IPS-18a (cell line): Measurements from ENCODE around the gene PPARGC1A.

ENCODE experiments used
- H3K27ac ChIP-seq: one replicate; pipeline ENCODE4 v1.5.1; 2013; ENCODE audit warnings: low read length
- H3K27me3 ChIP-seq: one replicate; pipeline ENCODE4 v1.6.1; 2013; ENCODE audit warnings: mild to moderate bottlenecking, low read length; ENCODE audit not compliant: control insufficient read depth, insufficient read depth
- H3K36me3 ChIP-seq: one replicate; pipeline ENCODE4 v1.6.1; 2013; ENCODE audit warnings: low read depth, low read length; ENCODE audit not compliant: control insufficient read depth
- H3K4me1 ChIP-seq: one replicate; pipeline ENCODE4 v1.6.1; 2013; ENCODE audit warnings: low read depth, low read length; ENCODE audit not compliant: control insufficient read depth
- H3K4me3 ChIP-seq: one replicate; pipeline ENCODE4 v1.5.1; 2013; ENCODE audit warnings: low read length
- H3K9ac ChIP-seq: one replicate; pipeline ENCODE4 v1.6.1; 2013; ENCODE audit warnings: mild to moderate bottlenecking, low read length, moderate library complexity
- H3K9me3 ChIP-seq: one replicate; pipeline ENCODE4 v1.6.1; 2013; ENCODE audit warnings: low read depth, low read length; ENCODE audit not compliant: control insufficient read depth

The PPARGC1A gene

GRCh38 chr4:23762551-23762950, 127.3 kb downstream of the PPARGC1A start:
- Histone ChIP-seq H3K27ac (no peak overlapping the region), H3K9ac (no peak overlapping the region), H3K4me1 (no peaks in the 10 kb centered on the region), H3K9me3 (no peaks in the 10 kb centered on the region), H3K27me3 (no peaks in the 10 kb centered on the region), H3K36me3 (no peaks in the 10 kb centered on the region), H3K4me3 (no peak overlapping the region)

GRCh38 chr4:23759066-23759465, 130.8 kb downstream of the PPARGC1A start:
- H3K4me3 ChIP-seq: no peak overlapping the region
- no peaks in the 10 kb centered on the region for H3K36me3 ChIP-seq
- no peaks in the 10 kb centered on the region for H3K27me3 ChIP-seq

DNA sequence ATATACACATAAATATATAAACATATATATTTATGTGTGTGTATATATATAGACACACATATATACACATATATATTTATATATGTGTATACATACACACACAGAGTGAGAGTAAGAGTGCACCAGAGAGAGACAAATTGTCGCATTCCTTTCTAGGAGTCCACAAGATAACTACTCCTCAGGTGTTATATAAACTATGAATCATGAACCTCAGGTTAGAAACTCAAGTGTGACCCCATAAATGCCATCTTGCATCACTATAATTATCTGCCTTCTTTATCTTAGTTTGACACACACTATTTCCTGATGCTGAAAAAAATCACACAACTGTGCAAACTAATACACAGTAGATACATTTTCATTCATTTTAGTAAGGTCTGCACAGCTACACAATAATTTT, 135.2 kb downstream of the PPARGC1A start:
- no peaks in the 10 kb centered on the region for H3K9me3 ChIP-seq
- H3K36me3 ChIP-seq: no peaks in the 10 kb centered on the region
- H3K27ac ChIP-seq: no peak overlapping the region
- H3K4me3 ChIP-seq: no peak overlapping the region
- H3K9ac ChIP-seq: no peak overlapping the region
- H3K4me1 ChIP-seq: no peaks in the 10 kb centered on the region
- no peaks in the 10 kb centered on the region for H3K27me3 ChIP-seq

More at GRCh38 chr4:23759066-23759465, 130.8 kb downstream of the PPARGC1A start:
- Histone ChIP-seq H3K4me1 (no peaks in the 10 kb centered on the region), H3K27ac (no peak overlapping the region), H3K9ac (no peak overlapping the region), H3K9me3 (no peaks in the 10 kb centered on the region)

- Histone ChIP-seq H3K27me3 (no peaks in the 10 kb centered on the region), H3K36me3 (no peaks in the 10 kb centered on the region), H3K4me3 (no peak overlapping the region), H3K27ac (no peak overlapping the region), H3K9me3 (no peaks in the 10 kb centered on the region), H3K9ac (no peak overlapping the region), H3K4me1 (no peaks in the 10 kb centered on the region)
These were observed 139.7 kb downstream of the PPARGC1A start for GRCh38 chr4:23750125-23750524.

GRCh38 chr4:23747281-23747735, 142.5 kb downstream of the PPARGC1A start:
- Histone ChIP-seq H3K27ac (no peak overlapping the region), H3K4me3 (no peak overlapping the region), H3K36me3 (no peaks in the 10 kb centered on the region), H3K27me3 (no peaks in the 10 kb centered on the region), H3K9ac (no peak overlapping the region), H3K4me1 (no peaks in the 10 kb centered on the region), H3K9me3 (no peaks in the 10 kb centered on the region)

GRCh38 chr4:23746672-23747071, 143.2 kb downstream of the PPARGC1A start:
- Histone ChIP-seq H3K27me3 (no peaks in the 10 kb centered on the region), H3K4me1 (no peaks in the 10 kb centered on the region), H3K9ac (no peak overlapping the region), H3K36me3 (no peaks in the 10 kb centered on the region), H3K9me3 (no peaks in the 10 kb centered on the region), H3K4me3 (no peak overlapping the region), H3K27ac (no peak overlapping the region)

DNA sequence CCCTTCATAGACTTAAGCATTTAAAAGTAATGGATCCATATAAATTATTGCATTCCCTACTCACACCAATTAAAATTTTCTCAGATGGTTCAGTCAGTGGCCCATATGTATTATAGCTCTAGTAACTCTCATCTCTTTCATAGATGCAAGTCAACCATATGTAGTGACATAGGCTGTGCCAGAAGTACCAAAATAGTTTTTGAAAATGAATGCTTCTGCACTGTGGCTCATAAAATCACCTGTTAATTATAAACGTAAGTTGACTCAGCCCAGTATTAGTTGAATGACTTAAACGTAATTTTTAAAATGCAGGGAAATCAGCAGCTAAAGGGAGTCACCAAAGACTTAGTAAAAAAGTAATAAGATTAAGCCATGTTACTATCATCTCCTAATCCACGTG, 143.8 kb downstream of the PPARGC1A start:
- no peaks in the 10 kb centered on the region for H3K27me3 ChIP-seq
- no peaks in the 10 kb centered on the region for H3K4me1 ChIP-seq
- H3K36me3 ChIP-seq: no peaks in the 10 kb centered on the region
- no peak overlapping the region for H3K4me3 ChIP-seq
- H3K9me3 ChIP-seq: no peaks in the 10 kb centered on the region
- no peak overlapping the region for H3K9ac ChIP-seq
- no peak overlapping the region for H3K27ac ChIP-seq

- Histone ChIP-seq H3K27ac (no peak overlapping the region), H3K36me3 (no peaks in the 10 kb centered on the region), H3K4me1 (no peaks in the 10 kb centered on the region), H3K4me3 (no peak overlapping the region), H3K9me3 (no peaks in the 10 kb centered on the region), H3K27me3 (no peaks in the 10 kb centered on the region), H3K9ac (no peak overlapping the region)
These were observed 144.5 kb downstream of the PPARGC1A start for GRCh38 chr4:23745377-23745776.
